A549 treated with AZD9567 at 1 μM for 4 hours (cell line): ENCODE data around the gene ARHGEF26. TPM values are rescaled to one million over a fixed set of nuclear protein-coding genes. Genes with fewer than 3 reads are reported as not detected.

Experiments
- total RNA-seq: library from RNA; stranded (reverse); fragments of 200-300 nt; extraction: Qiagen RNA extraction; gene quantifications from 5 replicates; pipeline ENCODE4 v1.2.3, GENCODE V29; 2022; ENCODE audit not compliant: insufficient read depth

ARHGEF26 gene
- total RNA-seq, result 8.1 to 11.2 TPM (median 9.3 TPM) in 5 replicates

DNA sequence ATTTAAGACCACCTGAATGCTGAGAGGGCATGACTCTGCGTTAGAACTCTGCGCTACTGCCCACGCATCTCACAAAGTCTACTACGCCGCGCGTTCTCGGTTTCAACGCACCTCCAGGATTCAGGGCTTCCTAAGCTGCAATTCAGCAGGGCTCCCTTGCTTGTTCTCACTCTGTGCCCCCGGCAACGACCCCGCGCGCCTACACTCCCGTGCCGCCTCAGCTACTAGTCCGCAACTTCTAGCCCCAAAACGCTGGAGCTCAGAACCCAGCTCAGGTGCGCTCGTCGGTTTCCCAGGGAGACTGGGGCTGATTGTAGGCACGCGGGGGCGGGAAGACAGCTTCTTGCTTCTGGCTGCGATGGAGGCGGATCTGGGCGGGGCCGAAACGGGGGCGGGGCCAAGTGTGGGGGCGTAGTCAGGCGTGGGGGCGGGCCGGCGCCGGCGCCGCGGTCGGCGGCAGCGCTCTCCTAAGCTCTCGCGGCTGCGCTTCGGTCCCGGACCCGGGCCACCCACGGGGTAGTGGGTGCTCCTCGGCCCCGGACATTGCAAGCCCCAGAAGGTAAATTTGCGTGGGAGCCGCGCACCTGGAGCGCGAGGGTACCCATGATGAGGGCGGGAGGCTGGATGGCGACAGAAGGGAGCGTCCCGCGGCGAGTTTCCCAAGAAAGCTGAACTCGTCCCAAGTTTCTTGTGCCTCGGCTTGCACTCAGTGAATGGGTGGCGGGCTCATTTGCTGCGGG, at the start of gene ARHGEF26:
Gene ARHGEF26, plus strand, starts transcription at position 430 of the 740 bp plus-strand sequence. CDS start 603 bp downstream, outside the sequence.

Other genes starting within 250 kb of the ARHGEF26 start
- 58.3 to 106 TPM (median 62.3 TPM) in 5 replicates for gene DHX36, start 203.1 kb downstream of the ARHGEF26 start, total RNA-seq